Epidermal melanocyte (primary cell): ENCODE results near the gene MED4.

Experiments used
- DNase-seq: peaks from one replicate; pipeline ENCODE4 v3.0.0; 2011; ENCODE audit warnings: low spot score; ENCODE audit not compliant: insufficient read length

Gene MED4

GRCh38 chr13:48094781-48095502 lies at the start of gene MED4:
MED4 (minus strand) TSS chr13:48095104; CDS start chr13:48095078, 26 bp downstream.
- peak; percentile 91 for DNase-seq

GRCh38 chr13:48144413-48145035 lies 49.6 kb upstream of the MED4 start:
- no peak for DNase-seq

- no peak for DNase-seq
Observed at GRCh38 chr13:48142436-48142835, 47.5 kb upstream of the MED4 start.

DNA sequence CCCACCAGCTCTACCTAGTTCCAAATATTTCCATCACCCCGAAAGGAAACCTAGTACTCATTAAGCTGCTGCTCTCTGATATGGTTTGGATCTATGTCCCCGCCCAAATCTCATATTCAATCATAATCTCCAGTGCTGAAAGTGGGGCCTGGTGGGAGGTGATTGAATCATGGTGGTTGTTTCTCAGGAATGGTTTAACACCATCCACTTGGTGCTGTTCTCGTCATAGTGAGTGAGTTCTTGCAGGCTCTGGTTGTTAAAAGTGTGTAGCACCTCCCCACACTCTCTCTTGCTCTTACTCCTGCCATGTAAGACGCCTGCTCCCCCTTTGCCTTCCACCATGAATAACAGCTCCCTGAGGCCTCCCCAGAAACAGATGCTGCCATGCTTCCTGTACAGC lies 43.4 kb upstream of the MED4 start:
- no peak for DNase-seq

- DNase-seq: no peak
Observed at GRCh38 chr13:48132961-48133360, 38.1 kb upstream of the MED4 start.

GRCh38 chr13:48131533-48131932 lies 36.6 kb upstream of the MED4 start:
- no peak for DNase-seq

DNA sequence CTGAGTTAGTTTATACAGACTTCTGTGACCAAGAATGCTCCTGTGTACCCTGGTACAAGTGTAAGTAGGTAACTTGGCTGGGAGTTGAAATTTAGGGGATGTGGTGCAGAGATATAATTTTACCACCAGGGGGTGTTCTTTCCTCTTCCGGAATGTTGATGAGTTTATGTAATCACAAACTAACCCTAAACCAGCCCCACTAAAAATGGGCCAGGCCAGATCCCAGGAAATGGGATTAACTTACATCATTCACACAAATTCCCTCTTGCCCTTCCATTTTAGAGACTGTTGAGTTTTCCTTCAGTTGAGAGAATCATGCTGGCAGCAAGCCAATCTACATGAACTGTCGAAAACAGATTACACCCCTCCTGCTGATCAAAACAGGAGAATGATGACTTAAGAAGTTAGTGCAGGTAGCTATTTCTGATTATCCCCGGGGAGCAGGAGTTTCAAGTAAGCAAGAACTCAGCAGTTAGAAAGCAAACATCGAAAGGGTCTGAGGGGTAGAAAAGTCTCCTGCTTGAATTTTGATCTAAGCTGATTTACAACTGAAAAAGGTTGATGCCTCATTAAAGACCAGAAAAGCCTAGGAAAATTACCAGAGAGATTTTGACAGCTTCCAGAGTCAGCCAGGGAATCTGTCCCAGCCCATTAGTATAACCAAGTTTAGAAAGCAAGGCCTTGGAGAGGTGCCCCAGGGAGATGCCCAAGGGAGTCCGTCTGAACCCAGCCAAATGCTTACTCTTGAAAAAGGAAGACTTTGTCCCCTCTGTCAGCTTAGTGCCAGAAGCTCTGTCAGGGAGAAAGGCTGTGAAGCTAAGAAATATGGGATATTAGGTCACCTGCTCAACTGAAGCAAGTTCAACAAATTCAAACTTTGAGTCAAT lies 32.3 kb upstream of the MED4 start:
- DNase-seq: peak; percentile 64

DNA sequence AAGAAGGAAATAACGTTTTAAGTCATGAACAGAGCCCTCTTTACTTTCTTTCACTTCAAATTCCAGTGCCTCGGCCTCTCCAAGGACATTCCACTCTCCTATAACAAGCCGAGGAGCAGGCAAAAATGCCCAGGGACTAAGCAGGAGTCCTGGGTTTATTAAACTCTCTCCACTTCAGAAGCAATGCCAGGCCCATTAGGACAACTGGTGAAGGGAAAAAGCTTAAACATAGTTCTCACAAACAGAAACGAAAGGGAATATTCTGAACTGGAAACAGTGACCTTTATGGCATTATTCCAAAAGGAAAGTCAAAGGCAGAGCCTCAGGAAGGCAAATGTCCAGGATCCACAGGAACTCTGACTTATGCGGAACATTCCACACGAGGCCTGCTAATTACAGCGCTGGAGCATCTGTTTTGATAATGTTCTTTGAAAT lies 30.9 kb upstream of the MED4 start:
- no peak for DNase-seq

DNA sequence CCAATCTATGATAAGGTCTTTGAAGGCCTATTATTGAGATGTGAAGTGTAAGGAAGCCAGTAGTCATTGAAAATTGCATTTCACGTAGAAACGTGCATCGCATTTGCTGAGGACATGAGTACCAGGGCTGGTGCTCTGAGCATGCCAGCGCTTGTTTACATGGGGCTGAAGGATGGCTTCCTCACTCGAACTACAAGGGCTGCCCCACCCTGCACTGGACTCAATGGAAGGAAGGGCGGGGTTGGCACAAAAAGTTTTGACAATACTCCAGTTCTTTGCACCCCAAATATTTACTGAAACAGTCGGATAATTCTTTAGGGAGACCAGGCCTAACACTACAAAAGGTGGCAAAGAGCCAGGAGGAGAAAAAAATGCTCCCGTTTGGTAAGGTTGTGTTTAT lies 28.9 kb upstream of the MED4 start:
- DNase-seq: no peak

GRCh38 chr13:48121733-48122132 lies 26.8 kb upstream of the MED4 start:
- DNase-seq: no peak

- DNase-seq: no peak
Observed at GRCh38 chr13:48120241-48120640, 25.3 kb upstream of the MED4 start.

DNA sequence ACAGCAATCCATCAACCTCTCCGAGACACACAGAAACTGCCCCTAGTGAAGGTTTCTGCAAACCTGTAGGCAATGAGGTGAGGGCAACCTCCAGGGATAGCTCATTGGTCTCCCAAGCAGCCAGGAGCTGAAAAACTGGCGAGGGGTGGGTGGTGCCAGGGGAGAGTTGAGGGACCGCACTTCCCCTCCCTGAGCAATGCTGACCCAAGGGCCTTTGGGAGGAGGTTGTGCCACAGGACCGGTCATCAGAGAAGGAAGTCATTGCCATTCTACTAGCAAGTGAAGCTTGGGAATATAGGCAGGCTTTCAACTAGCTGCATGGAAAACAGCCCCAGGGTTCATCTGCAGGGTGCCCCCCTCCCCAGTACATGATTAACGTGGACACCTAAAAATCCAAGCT lies 23.1 kb upstream of the MED4 start:
- DNase-seq: no peak

GRCh38 chr13:48116808-48117207 lies 21.9 kb upstream of the MED4 start:
- no peak for DNase-seq

GRCh38 chr13:48113756-48114130 lies 18.8 kb upstream of the MED4 start:
- DNase-seq: no peak

GRCh38 chr13:48112896-48113755 lies 18.2 kb upstream of the MED4 start:
- no peak for DNase-seq

- peak; percentile 40 for DNase-seq
Observed at GRCh38 chr13:48110931-48111721, 16.2 kb upstream of the MED4 start.

DNA sequence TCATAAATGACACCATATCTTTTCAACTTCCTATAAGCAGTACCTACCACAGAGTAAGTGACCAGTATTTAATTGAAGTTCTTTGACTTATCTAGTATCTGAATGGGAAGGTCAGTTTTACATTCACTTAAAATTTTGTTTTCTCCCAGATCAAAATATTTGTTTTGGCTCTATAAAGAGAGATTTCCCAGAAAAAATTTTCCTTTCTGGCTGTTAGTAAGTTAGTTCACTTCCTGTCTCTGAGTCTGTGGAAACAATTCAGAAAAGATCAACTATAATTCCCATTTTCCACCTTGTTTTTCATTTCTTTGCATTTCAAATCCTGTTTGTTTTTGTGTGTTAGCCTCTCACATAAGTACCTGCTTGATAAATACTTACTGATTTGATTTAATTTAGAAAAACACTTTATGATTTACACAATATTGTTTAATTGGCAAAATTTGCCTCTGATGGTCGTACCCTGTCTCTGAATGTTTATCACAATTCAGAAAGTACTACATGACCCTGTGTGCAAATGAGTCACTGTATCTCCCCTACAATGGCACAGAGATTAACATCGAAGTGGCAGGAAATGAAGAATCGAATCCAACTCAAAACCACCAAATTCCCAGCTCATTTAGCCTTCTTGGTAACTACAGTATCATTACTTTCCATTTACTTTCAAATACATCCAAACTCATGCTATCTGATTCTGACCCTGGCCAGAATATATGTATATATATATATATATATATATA lies 15.4 kb upstream of the MED4 start:
- DNase-seq: no peak

DNA sequence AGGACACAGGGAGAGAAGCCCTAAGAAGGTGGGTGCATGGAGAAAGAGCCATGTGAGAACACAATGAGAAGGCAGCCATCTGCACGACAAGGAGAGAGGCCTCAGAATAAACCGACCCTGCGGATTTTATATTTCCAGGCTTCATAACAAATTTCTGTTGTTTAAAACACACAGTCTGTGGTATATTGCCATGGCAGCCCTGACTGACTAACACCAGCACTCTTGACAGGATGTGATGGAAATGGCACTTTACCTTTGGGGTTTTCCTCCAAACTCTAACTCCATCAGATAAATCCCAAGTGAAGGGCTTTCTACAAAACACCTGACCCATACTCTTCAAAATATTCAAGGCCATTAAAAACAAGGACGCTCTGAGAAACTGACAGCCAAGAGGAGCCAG lies 13.2 kb upstream of the MED4 start:
- DNase-seq: no peak

DNA sequence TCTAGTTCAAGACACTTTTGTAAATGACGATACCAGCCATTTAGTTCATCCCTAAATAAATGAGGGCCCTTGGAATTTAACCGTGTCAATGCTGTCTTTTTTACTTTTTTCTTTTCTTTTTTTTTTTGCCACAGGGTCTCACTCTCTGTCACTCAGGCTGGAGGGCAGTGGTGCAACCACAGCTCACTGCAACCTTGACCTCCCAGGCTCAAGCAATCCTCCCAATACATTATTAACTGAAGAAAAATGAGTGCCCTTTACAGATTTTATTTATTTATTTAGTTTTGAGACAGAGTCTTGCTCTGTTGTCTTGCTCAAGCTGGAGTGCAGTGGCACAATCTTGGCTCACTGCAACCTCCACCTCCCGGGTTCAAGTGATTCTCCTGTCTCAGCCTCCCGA lies 2.9 kb upstream of the MED4 start:
- no peak for DNase-seq

- no peak for DNase-seq
Observed at GRCh38 chr13:48096670-48097069, 1.8 kb upstream of the MED4 start.
